H1 (cell line): ENCODE data around the gene IDH3A. TPM values are rescaled to one million over a fixed set of nuclear protein-coding genes. Genes with fewer than 3 reads are reported as not detected.
A peak's percentile ranks its signal among the peaks of the same experiment; 100 is the strongest.

ENCODE experiments used
- CTCF ChIA-PET: fragments of 300-600 bp; sonication (Branson Sonifier 250); formaldehyde crosslinking; loops from one replicate; lab custom pipeline; 2021; ENCODE audit not compliant: partially characterized antibody; lab: Charles Lee
- POLR2A ChIA-PET: fragments of 300-600 bp; sonication (Branson Sonifier 250); formaldehyde crosslinking; loops from one replicate; lab custom pipeline; 2021; ENCODE audit warnings: inconsistent platforms; ENCODE audit not compliant: partially characterized antibody; lab: Charles Lee
- DNase-seq, 2 experiments: peaks; one replicate each; pipeline versions ENCODE4 v3.0.0 to v3.0.0-alpha.2; 2010 to 2022; ENCODE audit warnings: low spot score in 2 of 2, low read depth in 1 of 2, mixed read lengths in 1 of 2
- FAIRE-seq: peaks from 2 replicates; lab custom pipeline; 2011; peaks lifted over from hg19 to GRCh38; lab: Jason Lieb, UNC
- H2AFZ ChIP-seq: 2 replicates; pipeline ENCODE4 v1.8.1; 2012; ENCODE audit warnings: low read length, inconsistent platforms
- H2AK5ac ChIP-seq: 2 replicates; pipeline ENCODE4 v1.6.1; 2013; ENCODE audit warnings: low read depth, low read length
- H2BK120ac ChIP-seq: replicated peaks from 2 replicates; pipeline ENCODE3; 2013; ENCODE audit warnings: low read depth, low read length, inconsistent platforms
- H2BK12ac ChIP-seq: 2 replicates; pipeline ENCODE4 v1.6.1; 2013; ENCODE audit warnings: low read depth, low read length
- H2BK15ac ChIP-seq: 2 replicates; pipeline ENCODE4 v1.6.1; 2013; ENCODE audit warnings: low read length
- H2BK20ac ChIP-seq: 2 replicates; pipeline ENCODE4 v1.6.1; 2013; ENCODE audit warnings: low read length
- H2BK5ac ChIP-seq: 2 replicates; pipeline ENCODE4 v1.6.1; 2013; ENCODE audit warnings: low read depth, low read length
- H3K14ac ChIP-seq: 2 replicates; pipeline ENCODE4 v1.6.1; 2013; ENCODE audit warnings: inconsistent platforms; ENCODE audit not compliant: insufficient read length
- H3K18ac ChIP-seq: 2 replicates; pipeline ENCODE4 v1.6.1; 2013; ENCODE audit warnings: low read length; ENCODE audit errors: extremely low read depth
- H3K23ac ChIP-seq: 2 replicates; pipeline ENCODE4 v1.6.1; 2013; ENCODE audit warnings: inconsistent platforms; ENCODE audit not compliant: insufficient read length
- H3K23me2 ChIP-seq: 2 replicates; pipeline ENCODE4 v1.6.1; 2013; ENCODE audit warnings: low read depth, low read length
- H3K27ac ChIP-seq: 2 replicates; pipeline ENCODE4 v1.6.1; 2011; ENCODE audit warnings: low read depth, low read length, inconsistent platforms
- H3K27me3 ChIP-seq, 4 experiments: replicated peaks in 1 of 4; 1 replicate in 1 of 4; 2 replicates in 3 of 4; pipeline versions ENCODE4 v1.6.1 to v1.8.1; 2011 to 2013; ENCODE audit warnings: low read length in 3 of 4, mild to moderate bottlenecking in 3 of 4, inconsistent platforms in 2 of 4, mixed read lengths in 2 of 4, moderate library complexity in 1 of 4; ENCODE audit not compliant: control insufficient read depth in 3 of 4, insufficient read depth in 3 of 4; ENCODE audit errors: extremely low read depth in 1 of 4
- H3K36me3 ChIP-seq, 4 experiments: 2 replicates each; pipeline versions ENCODE4 v1.6.1 to v1.8.1; 2011 to 2013; ENCODE audit warnings: mild to moderate bottlenecking in 4 of 4, low read length in 3 of 4, moderate library complexity in 2 of 4, control low read depth in 1 of 4, inconsistent platforms in 1 of 4; ENCODE audit not compliant: insufficient read depth in 4 of 4, control insufficient read depth in 2 of 4
- H3K4ac ChIP-seq: replicated peaks from 2 replicates; pipeline ENCODE3; 2013; ENCODE audit warnings: low read length, low read depth, mixed read lengths, inconsistent platforms; ENCODE audit not compliant: insufficient read length
- H3K4me1 ChIP-seq, 4 experiments: replicated peaks in 1 of 4; 1 replicate in 1 of 4; 2 replicates in 3 of 4; pipeline versions ENCODE4 v1.6.1 to v1.8.1; 2011 to 2013; ENCODE audit warnings: low read length in 3 of 4, inconsistent platforms in 2 of 4, mixed read lengths in 1 of 4; ENCODE audit not compliant: insufficient read depth in 4 of 4, control insufficient read depth in 3 of 4
- H3K4me2 ChIP-seq, 2 experiments: 2 replicates each; pipeline versions ENCODE4 v1.6.1 to v1.8.1; 2011 to 2013; ENCODE audit warnings: low read depth in 2 of 2, low read length in 2 of 2, control low read depth in 1 of 2, inconsistent platforms in 1 of 2, mild to moderate bottlenecking in 1 of 2; ENCODE audit not compliant: insufficient read depth in 1 of 2
- H3K4me3 ChIP-seq, 4 experiments: fragments of 200-600, 300-600 bp in 1 of 4; sonication (generic), shearing (Covaris generic), sonication (Bioruptor Twin) in 1 of 4; 2 replicates each; pipeline versions ENCODE4 v1.5.1 to v1.8.1; 2011 to 2016; ENCODE audit warnings: low read length in 4 of 4, low read depth in 3 of 4, control low read depth in 2 of 4, inconsistent platforms in 2 of 4, mild to moderate bottlenecking in 2 of 4, mixed read lengths in 1 of 4, moderate library complexity in 1 of 4; ENCODE audit not compliant: insufficient read depth in 2 of 4; ENCODE audit errors: extremely low read depth in 1 of 4
- H3K56ac ChIP-seq: replicated peaks from 2 replicates; pipeline ENCODE3; 2013; ENCODE audit warnings: low read depth, mild to moderate bottlenecking, mixed read lengths, low read length, inconsistent platforms; ENCODE audit not compliant: insufficient read length
- H3K79me1 ChIP-seq: 2 replicates; pipeline ENCODE4 v1.6.1; 2013; ENCODE audit warnings: low read depth, low read length, control low read depth
- H3K79me2 ChIP-seq, 2 experiments: 2 replicates each; pipeline versions ENCODE4 v1.6.1 to v1.8.1; 2012 to 2013; ENCODE audit warnings: low read length in 2 of 2, mild to moderate bottlenecking in 2 of 2, inconsistent platforms in 1 of 2; ENCODE audit not compliant: insufficient read depth in 2 of 2, control insufficient read depth in 1 of 2
- H3K9ac ChIP-seq, 4 experiments: replicated peaks in 1 of 4; 1 replicate in 1 of 4; 2 replicates in 3 of 4; pipeline versions ENCODE4 v1.6.1 to v1.8.1; 2011 to 2013; ENCODE audit warnings: low read depth in 3 of 4, low read length in 3 of 4, control low read depth in 2 of 4, mild to moderate bottlenecking in 2 of 4, moderate library complexity in 2 of 4, inconsistent platforms in 1 of 4; ENCODE audit errors: extremely low read depth in 1 of 4
- H3K9me3 ChIP-seq, 2 experiments: 2 replicates each; pipeline versions ENCODE4 v1.6.1 to v1.8.1; 2012 to 2013; ENCODE audit warnings: mild to moderate bottlenecking in 2 of 2, moderate library complexity in 2 of 2, control low read depth in 1 of 2, inconsistent platforms in 1 of 2, low read depth in 1 of 2, low read length in 1 of 2, mixed read lengths in 1 of 2; ENCODE audit not compliant: insufficient read depth in 2 of 2
- H4K20me1 ChIP-seq, 2 experiments: replicated peaks in 1 of 2; 2 replicates each; pipeline versions ENCODE3 to v1.8.1; 2011 to 2013; ENCODE audit warnings: inconsistent platforms in 2 of 2, low read length in 2 of 2, mild to moderate bottlenecking in 1 of 2; ENCODE audit not compliant: insufficient read depth in 2 of 2, control insufficient read depth in 1 of 2
- H4K5ac ChIP-seq: 2 replicates; pipeline ENCODE4 v1.6.1; 2013; ENCODE audit warnings: low read length, low read depth, mixed read lengths, inconsistent platforms; ENCODE audit not compliant: insufficient read length
- H4K8ac ChIP-seq: 2 replicates; pipeline ENCODE4 v1.8.0; 2013; ENCODE audit warnings: mild to moderate bottlenecking, moderate library complexity, low read length, inconsistent platforms; ENCODE audit not compliant: insufficient read depth; ENCODE audit errors: extremely low read depth
- H4K91ac ChIP-seq: replicated peaks from 2 replicates; pipeline ENCODE3; 2013; ENCODE audit warnings: low read length, mixed read lengths, inconsistent platforms; ENCODE audit not compliant: insufficient read length
- CEBPB ChIP-seq: IDR thresholded peaks from 2 replicates; pipeline ENCODE4 v1.6.1; 2012; ENCODE audit warnings: low read depth, low read length
- EP300 ChIP-seq, 2 experiments: IDR thresholded peaks; 1 replicate in 1 of 2; 2 replicates in 1 of 2; pipeline ENCODE4 v1.6.1; 2011 to 2012; ENCODE audit warnings: low read depth in 2 of 2, low read length in 2 of 2, mild to moderate bottlenecking in 2 of 2, borderline replicate concordance in 1 of 2, inconsistent platforms in 1 of 2, moderate library complexity in 1 of 2
- GABPA ChIP-seq: IDR thresholded peaks from 2 replicates; pipeline ENCODE4 v1.6.1; 2011; ENCODE audit warnings: mild to moderate bottlenecking, low read length, moderate library complexity, borderline replicate concordance; ENCODE audit not compliant: insufficient read depth
- TBP ChIP-seq: IDR thresholded peaks from 2 replicates; pipeline ENCODE4 v1.6.1; 2011; ENCODE audit warnings: low read depth, low read length, improper control_type of control experiment
- WGBS, 2 experiments: shearing (Covaris generic) in 1 of 2; methylation state at CpG; one replicate each; pipeline versions ENCODE4 v1.1.6 to v1.1.7; 2013 to 2015; ENCODE audit warnings: low lambda C conversion rate in 2 of 2, mixed read lengths in 2 of 2, inconsistent platforms in 1 of 2, low coverage in 1 of 2, missing lambda C conversion rate in 1 of 2; ENCODE audit not compliant: insufficient replicate concordance in 2 of 2, insufficient coverage in 1 of 2, insufficient read length in 1 of 2; ENCODE audit errors: extremely low coverage in 1 of 2, missing lambda C conversion rate in 1 of 2; 5-methylcytosine and 5-hydroxymethylcytosine counted together
- polyA plus RNA-seq, 7 experiments: library from polyadenylated mRNA; depleted of rRNA in 3 of 7; stranded (reverse) in 5 of 7; unstranded in 2 of 7; fragments of >200 nt in 5 of 7; fragments of 200-250 nt in 2 of 7; gene quantifications; 1 replicate in 5 of 7; 2 replicates in 1 of 7; 4 replicates in 1 of 7; pipeline versions ENCODE4 v1.2.1 to v1.2.3, GENCODE V29; 2011 to 2013; ENCODE audit warnings: missing spikeins in 2 of 7, mixed read lengths in 2 of 7
- total RNA-seq: library from RNA; stranded (reverse); fragmentation: NEBNext Ultra II Directional; extraction: Animal tissue kit (Norgen Biotek cat#: 25700); gene quantifications from 2 replicates; pipeline ENCODE4 v1.2.1, GENCODE V29; 2021

The IDH3A gene
- total and polyA plus RNA-seq, 2 of the 8 experiments (the other 6 are each of a cell fraction or from before 2014, with no cell fraction given), result 23.4 to 36.8 TPM

- ChIA-PET POLR2A (no interaction called here), CTCF (interaction anchor here (0.7 to 8.1 kb wide), 6 partner anchors 14 to 209 kb away, joined by 3 to 89 read pairs (median 4); no protein-coding TSS in a partner anchor)
- no peak overlapping the region for H4K5ac ChIP-seq
- no peaks in the 10 kb centered on the region; a peak in 1 of 7 replicates for H3K4me1 ChIP-seq
- no peak overlapping the region for H4K91ac ChIP-seq
- peak overlapping the region; percentile 84 for H4K8ac ChIP-seq
- H2AK5ac ChIP-seq, result no peak overlapping the region
- H3K18ac ChIP-seq, result no peak overlapping the region
- no peak overlapping the region for H3K14ac ChIP-seq
- 85% methylated on average over 18 of the region's 20 CpGs; no CpG with 5 or more reads in 1 of the 2 experiments for WGBS, 2 experiments
- H3K27me3 ChIP-seq, result no peaks in the 10 kb centered on the region
- no peak for FAIRE-seq
- no peak overlapping the region for H3K27ac ChIP-seq
- no peak overlapping the region for H3K4me3 ChIP-seq
- no peaks in the 10 kb centered on the region for H3K23me2 ChIP-seq
- no peak overlapping the region for H2BK15ac ChIP-seq
- no peak overlapping the region for H2BK120ac ChIP-seq
- no peak overlapping the region for H3K9ac ChIP-seq
- no peaks in the 10 kb centered on the region for H3K9me3 ChIP-seq
- no peak overlapping the region for H3K4me2 ChIP-seq
- H2BK12ac ChIP-seq, result 0 out of 2 replicates have a peak overlapping the region, but pooled peaks have one; percentile 39
- H3K36me3 ChIP-seq, result no peaks in the 10 kb centered on the region
- H3K56ac ChIP-seq, result no peak overlapping the region
- TF ChIP-seq TBP, result no peak
- no peak for TF ChIP-seq GABPA
- TF ChIP-seq EP300 (IDR thresholded peaks at IDR 0.05; ENCODE audit: borderline replicate concordance in 1 of 2, low read depth in 2 of 2, low read length in 2 of 2), result no peak
- peak; percentile 43; the same call in 1 of the 2 replicates for TF ChIP-seq CEBPB
- no peaks in the 10 kb centered on the region for H4K20me1 ChIP-seq
- H2BK20ac ChIP-seq, result no peak overlapping the region
- no peaks in the 10 kb centered on the region; the same call in 1 of the 2 replicates for H3K79me1 ChIP-seq
- no peak overlapping the region for H3K4ac ChIP-seq
- no peak overlapping the region for H2AFZ ChIP-seq
- H2BK5ac ChIP-seq, result no peak overlapping the region
- no peaks in the 10 kb centered on the region for H3K79me2 ChIP-seq
- DNase-seq, result peak in 1 of 2 experiments; percentile 44
- H3K23ac ChIP-seq, result no peak overlapping the region
Observed at GRCh38 chr15:78208887-78209645, 59.9 kb downstream of the IDH3A start.
